ENCODE results near the gene ARHGAP25.
A peak's percentile ranks its signal among the peaks of the same experiment; 100 is the strongest.
"Not testable (repeated sequence)": the region's sequence is repeated elsewhere in the genome, so short reads cannot be mapped to it uniquely, and the experiment has no call there.

The ARHGAP25 gene

GRCh38 chr2:68798569-68798968 lies 64.0 kb downstream of the ARHGAP25 start:
- no peak for DNase-seq (ENCODE audit: low spot score)

GRCh38 chr2:68799140-68800026 lies 64.8 kb downstream of the ARHGAP25 start:
- DNase-seq (ENCODE audit: low spot score): peak; percentile 7

GRCh38 chr2:68800027-68800401 lies 65.4 kb downstream of the ARHGAP25 start:
- no peak for DNase-seq (ENCODE audit: low spot score)

GRCh38 chr2:68800517-68800916 lies 65.9 kb downstream of the ARHGAP25 start:
- DNase-seq (ENCODE audit: low spot score): no peak

- DNase-seq (ENCODE audit: low spot score): not testable (repeated sequence)
Measured at GRCh38 chr2:68802161-68802560, 67.5 kb downstream of the ARHGAP25 start.

- no peak for DNase-seq (ENCODE audit: low spot score)
Measured at GRCh38 chr2:68805025-68805424, 70.4 kb downstream of the ARHGAP25 start.

- no peak for DNase-seq (ENCODE audit: low spot score)
Measured at GRCh38 chr2:68806511-68807109, 72.0 kb downstream of the ARHGAP25 start.

- DNase-seq (ENCODE audit: low spot score): no peak
Measured at GRCh38 chr2:68807821-68808266, 73.2 kb downstream of the ARHGAP25 start.

GRCh38 chr2:68809324-68810240 lies 75.0 kb downstream of the ARHGAP25 start:
- no peak for DNase-seq (ENCODE audit: low spot score)

GRCh38 chr2:68811364-68811763 lies 76.8 kb downstream of the ARHGAP25 start:
- DNase-seq (ENCODE audit: low spot score): no peak

GRCh38 chr2:68812251-68812650 lies 77.6 kb downstream of the ARHGAP25 start:
- DNase-seq (ENCODE audit: low spot score): no peak

GRCh38 chr2:68813596-68813995 lies 79.0 kb downstream of the ARHGAP25 start:
- no peak for DNase-seq (ENCODE audit: low spot score)

- no peak for DNase-seq (ENCODE audit: low spot score)
Measured at GRCh38 chr2:68817306-68817705, 82.7 kb downstream of the ARHGAP25 start.

GRCh38 chr2:68819556-68819955 lies 84.9 kb downstream of the ARHGAP25 start:
- DNase-seq (ENCODE audit: low spot score): no peak

GRCh38 chr2:68822207-68822872 lies 87.7 kb downstream of the ARHGAP25 start:
- no peak for DNase-seq (ENCODE audit: low spot score)

GRCh38 chr2:68824831-68825230 lies 90.2 kb downstream of the ARHGAP25 start:
- DNase-seq (ENCODE audit: low spot score): peak; percentile 65

GRCh38 chr2:68825866-68826265 lies 91.3 kb downstream of the ARHGAP25 start:
- no peak for DNase-seq (ENCODE audit: low spot score)

GRCh38 chr2:68827666-68828065 lies 93.1 kb downstream of the ARHGAP25 start:
- DNase-seq (ENCODE audit: low spot score): no peak

- DNase-seq (ENCODE audit: low spot score): peak; percentile 89
Measured at GRCh38 chr2:68828887-68829708, 94.5 kb downstream of the ARHGAP25 start.

GRCh38 chr2:68829749-68830148 lies 95.1 kb downstream of the ARHGAP25 start:
- DNase-seq (ENCODE audit: low spot score): no peak

- DNase-seq (ENCODE audit: low spot score): peak; percentile 43
Measured at GRCh38 chr2:68831686-68832232, 97.1 kb downstream of the ARHGAP25 start.
